ENCODE results near the gene SPATA2L. TPM values are rescaled to one million over a fixed set of nuclear protein-coding genes. Genes with fewer than 3 reads are reported as not detected.

SPATA2L gene
- total RNA-seq, 1 experiment from 2014 or later: 12.2 TPM

DNA sequence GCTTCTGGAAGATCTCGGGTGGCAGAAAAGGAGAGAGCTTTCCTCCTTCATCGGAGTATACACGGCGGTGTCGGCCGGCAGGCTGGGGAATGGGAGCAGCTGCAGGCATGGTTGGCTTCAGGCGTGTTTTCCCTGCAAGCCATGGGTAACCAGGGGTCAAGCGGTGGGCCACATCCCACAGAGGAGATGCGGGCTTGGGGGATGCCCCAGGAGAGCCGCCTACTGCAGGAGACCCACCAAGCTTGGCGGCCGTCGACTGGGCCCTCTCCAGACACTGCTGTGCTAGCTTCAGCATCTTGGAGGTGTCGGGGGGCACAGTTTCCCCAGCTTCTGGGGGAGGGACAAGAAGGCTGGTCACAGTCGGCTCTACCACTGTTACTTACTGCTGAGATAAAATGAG is 15.0 kb upstream of the SPATA2L start:
- CTCF ChIA-PET: no interaction called here
- Histone ChIP-seq H3K27ac (ENCODE audit: low read length) (no peak overlapping the region), H3K27me3 (ENCODE audit: low read length) (no peaks in the 10 kb centered on the region), H3K4me1 (ENCODE audit: insufficient read depth, low read length) (peaks cover 16% of the 10 kb centered on the region), H3K4me2 (ENCODE audit: low read length) (no peak overlapping the region), H3F3A (ENCODE audit: low read length, unreplicated experiment) (no peaks in the 10 kb centered on the region), H3K9me3 (ENCODE audit: low read length) (no peaks in the 10 kb centered on the region), H3K9ac (ENCODE audit: low read length) (no peak overlapping the region), H3K9me2 (replicated peaks; ENCODE audit: low read length) (no peaks in the 10 kb centered on the region), H3K4me3 (ENCODE audit: low read length) (no peak overlapping the region), H4K20me1 (ENCODE audit: low read length) (no peaks in the 10 kb centered on the region), H3K79me2 (ENCODE audit: low read length) (peaks cover 27% of the 10 kb centered on the region), H2AFZ (ENCODE audit: low read length) (no peak overlapping the region), H3K36me3 (ENCODE audit: low read depth, low read length) (peaks cover 3% of the 10 kb centered on the region; the same call in 1 of the 2 replicates)
- no TSS peak for BruUV-seq (replicated peaks)
- intact Hi-C loops (cut with micrococcal nuclease): no loop called here
- ATAC-seq (no peak), DNase-seq (no peak)
- POLR2A ChIA-PET (ENCODE audit: unreplicated experiment): interaction anchor here (0.6 kb wide), 1 partner anchor 17 kb away, joined by 4 read pairs; no protein-coding TSS in a partner anchor
- TF ChIP-seq, protein P1, sequence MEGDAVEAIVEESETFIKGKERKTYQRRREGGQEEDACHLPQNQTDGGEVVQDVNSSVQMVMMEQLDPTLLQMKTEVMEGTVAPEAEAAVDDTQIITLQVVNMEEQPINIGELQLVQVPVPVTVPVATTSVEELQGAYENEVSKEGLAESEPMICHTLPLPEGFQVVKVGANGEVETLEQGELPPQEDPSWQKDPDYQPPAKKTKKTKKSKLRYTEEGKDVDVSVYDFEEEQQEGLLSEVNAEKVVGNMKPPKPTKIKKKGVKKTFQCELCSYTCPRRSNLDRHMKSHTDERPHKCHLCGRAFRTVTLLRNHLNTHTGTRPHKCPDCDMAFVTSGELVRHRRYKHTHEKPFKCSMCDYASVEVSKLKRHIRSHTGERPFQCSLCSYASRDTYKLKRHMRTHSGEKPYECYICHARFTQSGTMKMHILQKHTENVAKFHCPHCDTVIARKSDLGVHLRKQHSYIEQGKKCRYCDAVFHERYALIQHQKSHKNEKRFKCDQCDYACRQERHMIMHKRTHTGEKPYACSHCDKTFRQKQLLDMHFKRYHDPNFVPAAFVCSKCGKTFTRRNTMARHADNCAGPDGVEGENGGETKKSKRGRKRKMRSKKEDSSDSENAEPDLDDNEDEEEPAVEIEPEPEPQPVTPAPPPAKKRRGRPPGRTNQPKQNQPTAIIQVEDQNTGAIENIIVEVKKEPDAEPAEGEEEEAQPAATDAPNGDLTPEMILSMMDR (conservative IDR thresholded peaks at IDR 0.05; ENCODE audit: low read depth, low read length): no peak
- TF ChIP-seq EZH2phosphoT487 (IDR thresholded peaks at IDR 0.05; ENCODE audit: borderline replicate concordance, low read length) (no peak), EZH2 (IDR thresholded peaks at IDR 0.05; ENCODE audit: low read length, unreplicated experiment) (no peak)

DNA sequence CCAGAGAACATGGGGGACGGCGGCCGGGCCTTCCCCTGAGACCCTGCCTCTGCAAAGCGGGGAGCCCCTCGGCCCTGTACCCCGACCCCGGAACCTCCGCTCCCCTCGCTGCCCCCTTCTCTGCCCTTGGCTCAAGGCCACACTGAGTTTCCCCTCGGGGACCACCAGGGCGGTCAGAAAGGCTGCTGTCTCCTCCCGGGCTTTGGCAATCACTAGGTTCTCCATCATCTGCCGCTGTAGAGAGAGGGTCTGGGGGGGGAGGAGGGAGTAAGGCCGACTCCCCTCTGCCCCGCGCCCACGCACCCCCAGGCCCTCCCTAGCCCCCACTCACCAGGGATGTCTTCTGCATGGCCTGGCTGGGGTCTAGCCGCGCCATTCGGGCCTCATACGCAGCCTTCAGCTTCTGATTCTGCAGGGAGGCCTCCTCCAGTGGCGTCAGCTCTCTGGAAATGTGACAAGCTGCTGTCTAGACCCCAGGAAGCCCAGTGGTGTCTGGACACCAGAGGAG is 10.8 kb upstream of the SPATA2L start:
- Histone ChIP-seq H3K4me3 (ENCODE audit: low read length) (peak overlapping the region; percentile 87), H4K20me1 (ENCODE audit: low read length) (no peaks in the 10 kb centered on the region), H3F3A (ENCODE audit: low read length, unreplicated experiment) (no peaks in the 10 kb centered on the region), H3K4me1 (ENCODE audit: insufficient read depth, low read length) (no peaks in the 10 kb centered on the region), H3K36me3 (ENCODE audit: low read depth, low read length) (peaks cover 3% of the 10 kb centered on the region; the same call in 1 of the 2 replicates), H3K27ac (ENCODE audit: low read length) (0 out of 2 replicates have a peak overlapping the region, but pooled peaks have one; percentile 10), H3K27me3 (ENCODE audit: low read length) (no peaks in the 10 kb centered on the region), H2AFZ (ENCODE audit: low read length) (no peak overlapping the region), H3K9me3 (ENCODE audit: low read length) (no peaks in the 10 kb centered on the region), H3K79me2 (ENCODE audit: low read length) (peaks cover 27% of the 10 kb centered on the region), H3K4me2 (ENCODE audit: low read length) (peak overlapping the region; percentile 85), H3K9me2 (replicated peaks; ENCODE audit: low read length) (no peaks in the 10 kb centered on the region), H3K9ac (ENCODE audit: low read length) (peak overlapping the region; percentile 94)
- DNase-seq (peak; percentile 18), ATAC-seq (peak; percentile 39)
- POLR2A ChIA-PET (ENCODE audit: unreplicated experiment): interaction anchor here (0.5 kb wide), 1 partner anchor 30 kb away, joined by 3 read pairs; no protein-coding TSS in a partner anchor
- CTCF ChIA-PET: no interaction called here
- no TSS peak for BruUV-seq (replicated peaks)
- intact Hi-C loops (cut with micrococcal nuclease): no loop called here
- TF ChIP-seq, protein P1 (conservative IDR thresholded peaks at IDR 0.05; ENCODE audit: low read depth, low read length): no peak
- TF ChIP-seq EZH2phosphoT487 (IDR thresholded peaks at IDR 0.05; ENCODE audit: borderline replicate concordance, low read length) (no peak), EZH2 (IDR thresholded peaks at IDR 0.05; ENCODE audit: low read length, unreplicated experiment) (no peak)

DNA sequence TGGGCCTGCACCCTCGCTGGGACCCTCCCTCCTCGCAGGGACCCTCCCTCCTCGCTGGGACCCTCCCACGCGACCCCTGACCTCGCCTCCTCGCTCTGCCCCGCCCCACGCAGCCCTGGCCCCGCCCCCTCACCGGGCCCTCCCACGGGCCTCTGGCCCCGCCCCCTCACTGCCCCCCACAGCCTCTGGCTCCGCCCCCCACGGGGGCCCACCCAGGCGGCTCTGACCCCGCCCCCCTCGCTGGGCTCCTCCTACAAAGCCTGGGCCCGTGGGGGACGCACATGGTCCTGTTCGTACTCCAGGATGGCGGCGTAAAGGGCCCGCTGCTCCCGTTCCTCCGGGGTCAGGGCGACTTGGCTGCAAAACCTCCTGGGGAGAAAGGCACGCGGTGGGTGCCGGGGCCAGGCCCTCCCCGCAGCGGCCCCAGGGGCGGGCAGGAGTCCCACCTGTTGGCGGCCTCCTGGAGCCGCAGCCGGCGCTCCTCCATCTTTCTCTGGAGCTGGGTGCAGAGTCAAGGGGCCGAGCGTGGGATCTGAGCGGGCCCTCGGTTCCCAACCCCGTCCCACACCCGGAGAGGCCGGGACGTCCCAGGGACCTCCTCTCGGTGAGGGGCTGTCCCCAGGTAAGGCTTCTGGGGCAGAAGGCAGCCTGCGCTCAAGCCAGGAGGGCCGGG is 10.2 kb upstream of the SPATA2L start:
- Histone ChIP-seq H3K36me3 (ENCODE audit: low read depth, low read length) (peaks cover 3% of the 10 kb centered on the region; the same call in 1 of the 2 replicates), H3K4me3 (ENCODE audit: low read length) (peak overlapping the region; percentile 87), H3K79me2 (ENCODE audit: low read length) (peaks cover 27% of the 10 kb centered on the region), H3K9me2 (replicated peaks; ENCODE audit: low read length) (no peaks in the 10 kb centered on the region), H3K9ac (ENCODE audit: low read length) (peak overlapping the region; percentile 94), H4K20me1 (ENCODE audit: low read length) (no peaks in the 10 kb centered on the region), H3F3A (ENCODE audit: low read length, unreplicated experiment) (no peaks in the 10 kb centered on the region), H3K27me3 (ENCODE audit: low read length) (no peaks in the 10 kb centered on the region), H3K4me1 (ENCODE audit: insufficient read depth, low read length) (no peaks in the 10 kb centered on the region), H3K27ac (ENCODE audit: low read length) (0 out of 2 replicates have a peak overlapping the region, but pooled peaks have one; percentile 10), H3K4me2 (ENCODE audit: low read length) (peak overlapping the region; percentile 85), H2AFZ (ENCODE audit: low read length) (no peak overlapping the region), H3K9me3 (ENCODE audit: low read length) (no peaks in the 10 kb centered on the region)
- DNase-seq (peak; percentile 68), ATAC-seq (peak; percentile 74)
- CTCF ChIA-PET: no interaction called here
- POLR2A ChIA-PET (ENCODE audit: unreplicated experiment): no interaction called here
- TF ChIP-seq EZH2phosphoT487 (IDR thresholded peaks at IDR 0.05; ENCODE audit: borderline replicate concordance, low read length): no peak
- no peak for TF ChIP-seq EZH2 (IDR thresholded peaks at IDR 0.05; ENCODE audit: low read length, unreplicated experiment)
- TF ChIP-seq, protein P1 (conservative IDR thresholded peaks at IDR 0.05; ENCODE audit: low read depth, low read length): no peak
- BruUV-seq (replicated peaks): TSS peak; percentile 48
- intact Hi-C loops (cut with micrococcal nuclease): no loop called here
